Right ventricle myocardium superior (tissue), 1 donor: ENCODE results near the gene DNAH8. TPM values are rescaled to one million over a fixed set of nuclear protein-coding genes. Genes with fewer than 3 reads are reported as not detected.

Experiments
- ATAC-seq: fragments of 200-7000 bp; cut with Tn5 transposase; one replicate; pipeline ENCODE4 v1.9.1; 2020; ENCODE audit warnings: mild to moderate bottlenecking; ENCODE audit not compliant: poor library complexity
- DNase-seq: peaks from one replicate; pipeline ENCODE4 v3.0.0-alpha.2; 2020
- intact Hi-C: fragments of 100-400 bp; cut with DNase I; formaldehyde crosslinking; loops from one replicate; pipeline ENCODE4 v1.11.2; 2022
- total RNA-seq: library from RNA; stranded (reverse); fragmentation: NEBNext Ultra II Directional; extraction: Animal tissue kit (Norgen Biotek cat#: 25700); gene quantifications from one replicate; pipeline ENCODE4 v1.2.1, GENCODE V29; 2021
- donor health status: DM: no; HTN: yes; CAD: no; lungs with severe emphysema.

DNAH8 gene
- total RNA-seq, 1 donor from 2014 or later: 0.03 TPM

- ATAC-seq: no peak
- intact Hi-C loops: no loop called here
- no peak for DNase-seq
Measured at GRCh38 chr6:38813041-38813823, 98.1 kb downstream of the DNAH8 start.

GRCh38 chr6:38814761-38815160 is 99.7 kb downstream of the DNAH8 start:
- no peak for DNase-seq
- intact Hi-C loops: no loop called here
- no peak for ATAC-seq

GRCh38 chr6:38815250-38815649 is 100.1 kb downstream of the DNAH8 start:
- no peak for DNase-seq
- ATAC-seq: no peak
- intact Hi-C loops: no loop called here

GRCh38 chr6:38818691-38819090 is 103.6 kb downstream of the DNAH8 start:
- ATAC-seq (no peak), DNase-seq (no peak)
- intact Hi-C loops: no loop called here

GRCh38 chr6:38822963-38823362 is 107.9 kb downstream of the DNAH8 start:
- intact Hi-C loops: no loop called here
- DNase-seq (no peak), ATAC-seq (no peak)

GRCh38 chr6:38824243-38824894 is 109.3 kb downstream of the DNAH8 start:
- intact Hi-C loops: no loop called here
- no peak for DNase-seq
- no peak for ATAC-seq

- no peak for ATAC-seq
- intact Hi-C loops: no loop called here
- no peak for DNase-seq
Measured at GRCh38 chr6:38827024-38827423, 111.9 kb downstream of the DNAH8 start.

- ATAC-seq (no peak), DNase-seq (no peak)
- intact Hi-C loops: no loop called here
Measured at GRCh38 chr6:38831865-38832264, 116.8 kb downstream of the DNAH8 start.

GRCh38 chr6:38833320-38833719 is 118.2 kb downstream of the DNAH8 start:
- no peak for DNase-seq
- intact Hi-C loops: no loop called here
- no peak for ATAC-seq

- no peak for DNase-seq
- intact Hi-C loops: no loop called here
- no peak for ATAC-seq
Measured at GRCh38 chr6:38836585-38836984, 121.5 kb downstream of the DNAH8 start.

GRCh38 chr6:38837101-38837500 is 122.0 kb downstream of the DNAH8 start:
- ATAC-seq: no peak
- no peak for DNase-seq
- intact Hi-C loops: no loop called here

- no peak for ATAC-seq
- intact Hi-C loops: no loop called here
- DNase-seq: no peak
Measured at GRCh38 chr6:38843798-38844197, 128.7 kb downstream of the DNAH8 start.

- ATAC-seq (no peak), DNase-seq (no peak)
- intact Hi-C loops: no loop called here
Measured at GRCh38 chr6:38845931-38846330, 130.8 kb downstream of the DNAH8 start.

GRCh38 chr6:38846361-38846760 is 131.2 kb downstream of the DNAH8 start:
- ATAC-seq: no peak
- intact Hi-C loops: no loop called here
- no peak for DNase-seq

- DNase-seq (no peak), ATAC-seq (no peak)
- intact Hi-C loops: no loop called here
Measured at GRCh38 chr6:38846844-38847243, 131.7 kb downstream of the DNAH8 start.

GRCh38 chr6:38847497-38847896 is 132.4 kb downstream of the DNAH8 start:
- no peak for DNase-seq
- intact Hi-C loops: no loop called here
- ATAC-seq: no peak

GRCh38 chr6:38848760-38849159 is 133.6 kb downstream of the DNAH8 start:
- DNase-seq (no peak), ATAC-seq (no peak)
- intact Hi-C loops: no loop called here

GRCh38 chr6:38852215-38852614 is 137.1 kb downstream of the DNAH8 start:
- ATAC-seq (no peak), DNase-seq (no peak)
- intact Hi-C loops: no loop called here

- ATAC-seq: no peak
- no peak for DNase-seq
- intact Hi-C loops: no loop called here
Measured at GRCh38 chr6:38853236-38853635, 138.1 kb downstream of the DNAH8 start.

GRCh38 chr6:38856492-38856891 is 141.4 kb downstream of the DNAH8 start:
- no peak for ATAC-seq
- intact Hi-C loops: no loop called here
- DNase-seq: no peak
